ENCODE measurements around the gene RSPH1. TPM values are rescaled to one million over a fixed set of nuclear protein-coding genes. Genes with fewer than 3 reads are reported as not detected.

The RSPH1 gene
- total and polyA plus RNA-seq, 4 donors, result 0.09 to 0.17 (median 0.16) TPM; not detected in 1

- Histone ChIP-seq H3K9ac (ENCODE audit: low read depth in 1 of 2, low read length in 2 of 2) (no peak overlapping the region), H3K4me3 (ENCODE audit: low read depth in 1 of 3, low read length in 3 of 3) (no peak overlapping the region), H3K27me3 (ENCODE audit: control insufficient read depth in 4 of 4, insufficient read depth in 4 of 4, low read length in 3 of 4) (no peaks in the 10 kb centered on the region), H3K36me3 (ENCODE audit: control insufficient read depth in 4 of 4, insufficient read depth in 3 of 4, low read depth in 1 of 4, low read length in 3 of 4) (peaks cover 0 to 13% (median 12%) of the 10 kb centered on the region in 4 donors), H3K27ac (ENCODE audit: low read depth in 1 of 2, low read length in 2 of 2) (no peak overlapping the region), H3K9me3 (ENCODE audit: control insufficient read depth in 4 of 4, low read length in 3 of 4) (no peaks in the 10 kb centered on the region), H3K4me1 (ENCODE audit: control insufficient read depth in 4 of 4, insufficient read depth in 4 of 4, low read length in 3 of 4) (no peaks in the 10 kb centered on the region)
- DNase-seq (ENCODE audit: low spot score), result no peak
- TF ChIP-seq YY1 (IDR thresholded peaks at IDR 0.05) (no peak), TAF1 (conservative IDR thresholded peaks at IDR 0.05) (no peak), FOXA1 (IDR thresholded peaks at IDR 0.05) (no peak), HNF4A (conservative IDR thresholded peaks at IDR 0.05) (no peak), ZBTB33 (IDR thresholded peaks at IDR 0.05) (no peak), CTCF (IDR thresholded peaks at IDR 0.05; ENCODE audit: low read depth, low read length, missing input control) (no peak)
Observed at GRCh38 chr21:42541618-42542017, 45.6 kb upstream of the RSPH1 start.

GRCh38 chr21:42541174-42541573, 45.1 kb upstream of the RSPH1 start:
- Histone ChIP-seq H3K36me3 (ENCODE audit: control insufficient read depth in 4 of 4, insufficient read depth in 3 of 4, low read depth in 1 of 4, low read length in 3 of 4) (peaks cover 0 to 13% (median 10%) of the 10 kb centered on the region in 4 donors), H3K9me3 (ENCODE audit: control insufficient read depth in 4 of 4, low read length in 3 of 4) (no peaks in the 10 kb centered on the region), H3K4me1 (ENCODE audit: control insufficient read depth in 4 of 4, insufficient read depth in 4 of 4, low read length in 3 of 4) (peaks cover 0 to under 1% (median 0%) of the 10 kb centered on the region in 4 donors), H3K27ac (ENCODE audit: low read depth in 1 of 2, low read length in 2 of 2) (no peak overlapping the region), H3K9ac (ENCODE audit: low read depth in 1 of 2, low read length in 2 of 2) (no peak overlapping the region), H3K4me3 (ENCODE audit: low read depth in 1 of 3, low read length in 3 of 3) (no peak overlapping the region), H3K27me3 (ENCODE audit: control insufficient read depth in 4 of 4, insufficient read depth in 4 of 4, low read length in 3 of 4) (no peaks in the 10 kb centered on the region)
- TF ChIP-seq MAX (IDR thresholded peaks at IDR 0.05) (no peak), RAD21 (IDR thresholded peaks at IDR 0.05) (no peak), CTCF (IDR thresholded peaks at IDR 0.05; ENCODE audit: low read depth, low read length, missing input control) (no peak)
- no peak for DNase-seq (ENCODE audit: low spot score)
- WGBS, result 97% methylated on average over 12 of the region's 12 CpGs

DNA sequence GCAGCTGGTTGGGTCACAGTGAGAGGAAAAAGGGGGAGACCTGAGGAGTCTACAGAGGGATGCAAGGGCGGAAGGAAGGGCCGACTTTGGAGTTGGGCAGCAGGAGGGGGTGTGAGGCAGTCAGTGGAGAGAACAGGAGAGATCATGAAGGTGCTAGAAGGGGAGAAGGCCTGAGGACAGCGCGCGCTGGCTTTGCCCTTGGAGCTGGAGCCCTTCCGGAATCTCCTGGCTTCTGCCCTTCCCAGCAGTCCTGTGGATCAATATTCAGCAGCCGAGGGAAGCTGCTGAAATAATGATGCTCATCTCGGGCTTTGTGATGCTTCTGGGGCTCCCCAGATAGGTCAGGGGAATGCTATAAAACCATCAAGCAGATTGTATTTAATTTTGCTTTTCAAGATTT, 44.4 kb upstream of the RSPH1 start:
- WGBS, result 93% methylated on average over 8 of the region's 8 CpGs
- H3K36me3 ChIP-seq (ENCODE audit: control insufficient read depth in 4 of 4, insufficient read depth in 3 of 4, low read depth in 1 of 4, low read length in 3 of 4), result peaks cover 0 to 13% (median 6%) of the 10 kb centered on the region in 4 donors

More for the DNA sequence above, 44.4 kb upstream of the RSPH1 start:
- no peak overlapping the region for H3K27ac ChIP-seq (ENCODE audit: low read depth in 1 of 2, low read length in 2 of 2)
- no peaks in the 10 kb centered on the region for H3K9me3 ChIP-seq (ENCODE audit: control insufficient read depth in 4 of 4, low read length in 3 of 4)
- TF ChIP-seq JUND (IDR thresholded peaks at IDR 0.05) (no peak), ATF3 (IDR thresholded peaks at IDR 0.05) (no peak), YY1 (IDR thresholded peaks at IDR 0.05) (no peak), ZBTB33 (IDR thresholded peaks at IDR 0.05) (no peak), RXRA (IDR thresholded peaks at IDR 0.05) (no peak), FOXA1 (IDR thresholded peaks at IDR 0.05) (no peak), HNF4G (IDR thresholded peaks at IDR 0.05) (no peak), SP1 (IDR thresholded peaks at IDR 0.05) (no peak), EGR1 (IDR thresholded peaks at IDR 0.05; ENCODE audit: low read depth in 2 of 2) (no peak), NR2F2 (IDR thresholded peaks at IDR 0.05) (no peak), MAX (IDR thresholded peaks at IDR 0.05) (no peak), GABPA (IDR thresholded peaks at IDR 0.05 in 1 of 2, conservative IDR thresholded peaks at IDR 0.05 in 1 of 2) (no peak), CTCF (IDR thresholded peaks at IDR 0.05; ENCODE audit: low read depth, low read length, missing input control) (no peak)
- no peaks in the 10 kb centered on the region for H3K27me3 ChIP-seq (ENCODE audit: control insufficient read depth in 4 of 4, insufficient read depth in 4 of 4, low read length in 3 of 4)
- no peak overlapping the region for H3K9ac ChIP-seq (ENCODE audit: low read depth in 1 of 2, low read length in 2 of 2)
- H3K4me3 ChIP-seq (ENCODE audit: low read depth in 1 of 3, low read length in 3 of 3), result no peak overlapping the region
- DNase-seq (ENCODE audit: low spot score), result no peak
- peaks cover 0 to 7% (median 4%) of the 10 kb centered on the region in 4 donors for H3K4me1 ChIP-seq (ENCODE audit: control insufficient read depth in 4 of 4, insufficient read depth in 4 of 4, low read length in 3 of 4)
